Measurements from ENCODE around the gene TMEM17.

TMEM17 gene

GRCh38 chr2:62511636-62512035 lies 5.6 kb upstream of the TMEM17 start:
- no peak for DNase-seq (ENCODE audit: low read depth)

- DNase-seq (ENCODE audit: low read depth): no peak
Observed at GRCh38 chr2:62506421-62506750, 391 bp upstream of the TMEM17 start.

GRCh38 chr2:62505109-62505749 lies 766 bp downstream of the TMEM17 start:
- no peak for DNase-seq (ENCODE audit: low read depth)

GRCh38 chr2:62504657-62505056 lies 1.3 kb downstream of the TMEM17 start:
- DNase-seq (ENCODE audit: low read depth): no peak

- no peak for DNase-seq (ENCODE audit: low read depth)
Observed at GRCh38 chr2:62501794-62502500, 4.0 kb downstream of the TMEM17 start.

- no peak for DNase-seq (ENCODE audit: low read depth)
Observed at GRCh38 chr2:62501069-62501468, 4.9 kb downstream of the TMEM17 start.

- no peak for DNase-seq (ENCODE audit: low read depth)
Observed at GRCh38 chr2:62499430-62500060, 6.5 kb downstream of the TMEM17 start.

- DNase-seq (ENCODE audit: low read depth): no peak
Observed at GRCh38 chr2:62498739-62499138, 7.3 kb downstream of the TMEM17 start.

GRCh38 chr2:62495761-62496160 lies 10.2 kb downstream of the TMEM17 start:
- no peak for DNase-seq (ENCODE audit: low read depth)

GRCh38 chr2:62492048-62492447 lies 13.9 kb downstream of the TMEM17 start:
- no peak for DNase-seq (ENCODE audit: low read depth)

GRCh38 chr2:62489702-62490101 lies 16.3 kb downstream of the TMEM17 start:
- DNase-seq (ENCODE audit: low read depth): no peak

- DNase-seq (ENCODE audit: low read depth): no peak
Observed at GRCh38 chr2:62489162-62489561, 16.8 kb downstream of the TMEM17 start.

GRCh38 chr2:62486439-62486765 lies 19.6 kb downstream of the TMEM17 start:
- no peak for DNase-seq (ENCODE audit: low read depth)

GRCh38 chr2:62485761-62486438 lies 20.1 kb downstream of the TMEM17 start:
- no peak for DNase-seq (ENCODE audit: low read depth)

- no peak for DNase-seq (ENCODE audit: low read depth)
Observed at GRCh38 chr2:62482558-62483352, 23.2 kb downstream of the TMEM17 start.

GRCh38 chr2:62479917-62480316 lies 26.1 kb downstream of the TMEM17 start:
- no peak for DNase-seq (ENCODE audit: low read depth)

- no peak for DNase-seq (ENCODE audit: low read depth)
Observed at GRCh38 chr2:62478093-62478580, 27.9 kb downstream of the TMEM17 start.

GRCh38 chr2:62477573-62477972 lies 28.4 kb downstream of the TMEM17 start:
- DNase-seq (ENCODE audit: low read depth): no peak

GRCh38 chr2:62475172-62476011 lies 30.6 kb downstream of the TMEM17 start:
- DNase-seq (ENCODE audit: low read depth): no peak

- DNase-seq (ENCODE audit: low read depth): no peak
Observed at GRCh38 chr2:62474176-62474575, 31.8 kb downstream of the TMEM17 start.

- no peak for DNase-seq (ENCODE audit: low read depth)
Observed at GRCh38 chr2:62473246-62473827, 32.7 kb downstream of the TMEM17 start.

Data from non-pigmented ciliary epithelial cell (primary cell).